GM12878 (cell line): ENCODE data around the gene MAPT. TPM values are rescaled to one million over a fixed set of nuclear protein-coding genes. Genes with fewer than 3 reads are reported as not detected.

Experiments
- ATAC-seq: fragments of 200-7000 bp; cut with Tn5 transposase; 3 replicates; pipeline ENCODE4 v1.9.1; 2020; ENCODE audit warnings: mild to moderate bottlenecking, moderate library complexity
- BruUV-seq: library from RNA; stranded (reverse); fragments of 400-500 nt; replicated peaks from 2 replicates; lab custom pipeline; 2021; lab: Mats Ljungman, UMichigan
- CTCF ChIA-PET: fragments of 300-600 bp; sonication (Branson Sonifier 250); formaldehyde crosslinking; extraction: SDS; loops from one replicate; lab custom pipeline; 2021; ENCODE audit warnings: inconsistent platforms; lab: Yijun Ruan, JAX
- POLR2A ChIA-PET: fragments of 350-600 bp; formaldehyde crosslinking; extraction: SDS; loops from one replicate; lab custom pipeline; 2021; ENCODE audit warnings: inconsistent platforms; lab: Charles Lee
- RAD21 ChIA-PET: fragments of 300-600 bp; sonication (Branson Sonifier 250); formaldehyde crosslinking; loops from one replicate; lab custom pipeline; 2023; ENCODE audit warnings: antibody characterized with exemption; ENCODE audit not compliant: unreplicated experiment; lab: Charles Lee
- SMC1A ChIA-PET: fragments of 300-600 bp; sonication (Branson Sonifier 250); formaldehyde crosslinking; loops from one replicate; lab custom pipeline; 2023; ENCODE audit not compliant: unreplicated experiment, uncharacterized antibody; lab: Charles Lee
- DNase-seq: peaks from one replicate; pipeline ENCODE4 v3.0.0-alpha.2; 2011; ENCODE audit warnings: low read depth, low spot score
- FAIRE-seq: peaks from 3 replicates; lab custom pipeline; 2011; peaks lifted over from hg19 to GRCh38; lab: Jason Lieb, UNC
- H2AFZ ChIP-seq: 2 replicates; pipeline ENCODE4 v1.6.0; 2011; ENCODE audit warnings: low read depth, low read length, control low read depth; ENCODE audit not compliant: control insufficient read depth
- H3K27ac ChIP-seq: 2 replicates; pipeline ENCODE4 v1.5.1; 2011; ENCODE audit warnings: control low read depth; ENCODE audit not compliant: control insufficient read depth, insufficient read depth
- H3K27me3 ChIP-seq, 2 experiments: replicated peaks in 1 of 2; 2 replicates each; pipeline versions ENCODE4 v1.6.0 to v1.6.1; 2011; ENCODE audit warnings: low read length in 1 of 2; ENCODE audit not compliant: control insufficient read depth in 2 of 2, insufficient read depth in 2 of 2
- H3K36me3 ChIP-seq, 2 experiments: 2 replicates each; pipeline ENCODE4 v1.5.1; 2011; ENCODE audit warnings: low read length in 1 of 2; ENCODE audit not compliant: control insufficient read depth in 2 of 2, insufficient read depth in 2 of 2
- H3K4me1 ChIP-seq: 2 replicates; pipeline ENCODE4 v1.6.1; 2011; ENCODE audit warnings: mild to moderate bottlenecking, low read length, moderate library complexity, mixed read lengths; ENCODE audit not compliant: control insufficient read depth, insufficient read depth
- H3K4me2 ChIP-seq: 2 replicates; pipeline ENCODE4 v1.6.0; 2011; ENCODE audit warnings: control low read depth; ENCODE audit not compliant: control insufficient read depth, insufficient read depth
- H3K4me3 ChIP-seq: fragments of 200-600 bp; sonication (generic); 2 replicates; pipeline ENCODE4 v1.5.1; 2016
- H3K79me2 ChIP-seq: 2 replicates; pipeline ENCODE4 v1.6.0; 2011; ENCODE audit warnings: low read length; ENCODE audit not compliant: control insufficient read depth, insufficient read depth
- H3K9ac ChIP-seq: 2 replicates; pipeline ENCODE4 v1.8.0; 2011; ENCODE audit warnings: low read length, control low read depth, mixed read lengths; ENCODE audit not compliant: control insufficient read depth, insufficient read depth
- H3K9me3 ChIP-seq: replicated peaks from 3 replicates; pipeline ENCODE4 v1.5.1; 2011; ENCODE audit warnings: mild to moderate bottlenecking, low read length; ENCODE audit not compliant: control insufficient read depth, insufficient read depth
- H4K20me1 ChIP-seq: 2 replicates; pipeline ENCODE4 v1.6.0; 2011; ENCODE audit not compliant: control insufficient read depth, insufficient read depth
- BACH1 ChIP-seq: fragments of 450-650 bp; IDR thresholded peaks from 2 replicates; pipeline ENCODE4 v1.6.1; 2017; ENCODE audit warnings: mild to moderate bottlenecking, borderline replicate concordance
- CHD1 ChIP-seq: IDR thresholded peaks from 2 replicates; pipeline ENCODE4 v1.6.1; 2012; ENCODE audit warnings: low read depth, low read length, improper control_type of control experiment
- EP300 ChIP-seq, 2 experiments: fragments of 150-350 bp in 1 of 2; IDR thresholded peaks; 2 replicates each; pipeline ENCODE4 v1.6.1; 2011 to 2012; ENCODE audit warnings: low read depth in 2 of 2, low read length in 2 of 2, borderline replicate concordance in 1 of 2, improper control_type of control experiment in 1 of 2, inconsistent platforms in 1 of 2; ENCODE audit not compliant: control insufficient read depth in 1 of 2
- ESRRA ChIP-seq: IDR thresholded peaks from 2 replicates; pipeline ENCODE4 v1.6.1; 2012; ENCODE audit warnings: mild to moderate bottlenecking, low read length, improper control_type of control experiment
- LARP7 ChIP-seq: fragments of 450-650 bp; IDR thresholded peaks from 2 replicates; pipeline ENCODE4 v1.6.1; 2017; ENCODE audit warnings: mild to moderate bottlenecking
- MEF2B ChIP-seq: fragments of 450-650 bp; IDR thresholded peaks from 2 replicates; pipeline ENCODE4 v1.6.1; 2018; ENCODE audit warnings: mild to moderate bottlenecking, moderate library complexity; ENCODE audit not compliant: partially characterized antibody, poor library complexity, severe bottlenecking
- MLLT1 ChIP-seq: fragments of 450-650 bp; IDR thresholded peaks from 2 replicates; pipeline ENCODE4 v1.6.1; 2016; ENCODE audit warnings: mild to moderate bottlenecking
- MYC ChIP-seq: IDR thresholded peaks from 2 replicates; pipeline ENCODE4 v1.6.1; 2011; ENCODE audit warnings: mild to moderate bottlenecking, low read length, moderate library complexity, inconsistent platforms; ENCODE audit not compliant: insufficient read depth, insufficient replicate concordance, insufficient read length, severe bottlenecking
- NR2C2 ChIP-seq: IDR thresholded peaks from 2 replicates; pipeline ENCODE4 v1.6.1; 2011; ENCODE audit warnings: borderline replicate concordance, low read depth; ENCODE audit not compliant: control insufficient read depth, insufficient read length
- PAX8 ChIP-seq: fragments of 450-650 bp; IDR thresholded peaks from 2 replicates; pipeline ENCODE4 v1.6.1; 2017; ENCODE audit warnings: mild to moderate bottlenecking, moderate library complexity
- RBBP5 ChIP-seq: fragments of 200-600 bp; sonication (generic); conservative IDR thresholded peaks from 2 replicates; pipeline ENCODE4 v1.6.1; 2016
- SIN3A ChIP-seq: IDR thresholded peaks from 2 replicates; pipeline ENCODE4 v1.6.1; 2012; ENCODE audit warnings: low read depth, low read length, improper control_type of control experiment
- SP1 ChIP-seq: IDR thresholded peaks from one replicate; pipeline ENCODE4 v1.6.1; 2011; ENCODE audit warnings: low read depth, low read length
- SUPT20H ChIP-seq: IDR thresholded peaks from 2 replicates; pipeline ENCODE4 v1.6.1; 2011; ENCODE audit warnings: low read depth, mild to moderate bottlenecking, low read length, moderate library complexity, borderline replicate concordance; ENCODE audit not compliant: control insufficient read depth
- ZNF24 ChIP-seq: fragments of 450-650 bp; IDR thresholded peaks from 2 replicates; pipeline ENCODE4 v1.6.1; 2017; ENCODE audit warnings: antibody characterized with exemption, mild to moderate bottlenecking
- WGBS: methylation state at CpG from one replicate; pipeline ENCODE4 v1.1.6; 2016; ENCODE audit warnings: low lambda C conversion rate; ENCODE audit not compliant: insufficient replicate concordance, insufficient coverage; ENCODE audit errors: missing lambda C conversion rate; 5-methylcytosine and 5-hydroxymethylcytosine counted together
- in situ Hi-C: fragments of 300-500 bp; cut with MboI; formaldehyde crosslinking; loops from 9 replicates; pipeline ENCODE4 v1.14.3; 2018; ENCODE audit warnings: mixed read lengths
- intact Hi-C: fragments of 100-400 bp; cut with micrococcal nuclease; formaldehyde crosslinking; loops from one replicate; pipeline ENCODE4 v1.14.2; 2022; ENCODE audit not compliant: unreplicated experiment
- polyA plus RNA-seq, 11 experiments: library from polyadenylated mRNA; depleted of rRNA in 4 of 11; unstranded in 6 of 11; stranded (reverse) in 5 of 11; fragments of >200 nt; fragmentation: Nextera tagmentation in 4 of 11; fragmentation: Illumina TruSeq in 1 of 11; extraction: Ambion mirVana in 4 of 11; extraction: Trizol in 1 of 11; gene quantifications; 1 replicate in 1 of 11; 2 replicates in 10 of 11; pipeline versions ENCODE4 v1.2.1 to v1.2.3, GENCODE V29; 2011 to 2016; ENCODE audit warnings: inconsistent platforms in 2 of 11, missing spikeins in 2 of 11, low read depth in 1 of 11
- total RNA-seq, 4 experiments: library from RNA; depleted of rRNA in 3 of 4; stranded (reverse); fragments of >200 nt in 3 of 4; fragmentation: Illumina TruSeq in 1 of 4; extraction: Trizol in 1 of 4; gene quantifications; 2 replicates each; pipeline versions ENCODE4 v1.2.1 to v1.2.3, GENCODE V29; 2013 to 2021
- TF ChIP-seq, protein P1 (sequence below): IDR thresholded peaks from 2 replicates; pipeline ENCODE4 v1.6.1; 2011; ENCODE audit warnings: low read depth, mild to moderate bottlenecking, low read length, moderate library complexity, borderline replicate concordance; ENCODE audit errors: extremely low read depth
- TF ChIP-seq, protein P2 (sequence below): IDR thresholded peaks from 2 replicates; pipeline ENCODE4 v1.6.1; 2011; ENCODE audit warnings: low read depth, low read length, improper control_type of control experiment, borderline replicate concordance
- TF ChIP-seq, protein P3 (sequence below): IDR thresholded peaks from 2 replicates; pipeline ENCODE4 v1.6.1; 2012; ENCODE audit warnings: low read depth, low read length, improper control_type of control experiment

The MAPT gene
- total and polyA plus RNA-seq, 10 of the 15 experiments (the other 5 are each of a cell fraction or from before 2014, with no cell fraction given), result under 0.01 to 0.05 (median 0.03) TPM; not detected in 7

- in situ Hi-C loops (no loop called here), intact Hi-C loops (no loop called here)
- ChIA-PET CTCF (no interaction called here), RAD21 (no interaction called here), SMC1A (no interaction called here), POLR2A (no interaction called here)
- Histone ChIP-seq H3K9ac (no peak overlapping the region), H3K9me3 (no peaks in the 10 kb centered on the region), H4K20me1 (no peaks in the 10 kb centered on the region), H3K4me3 (no peak overlapping the region), H3K27me3 (no peaks in the 10 kb centered on the region), H3K36me3 (no peaks in the 10 kb centered on the region), H3K27ac (no peak overlapping the region), H2AFZ (no peak overlapping the region), H3K4me1 (no peaks in the 10 kb centered on the region), H3K79me2 (no peaks in the 10 kb centered on the region), H3K4me2 (no peak overlapping the region)
- no peak for DNase-seq
- TF ChIP-seq, protein P1, sequence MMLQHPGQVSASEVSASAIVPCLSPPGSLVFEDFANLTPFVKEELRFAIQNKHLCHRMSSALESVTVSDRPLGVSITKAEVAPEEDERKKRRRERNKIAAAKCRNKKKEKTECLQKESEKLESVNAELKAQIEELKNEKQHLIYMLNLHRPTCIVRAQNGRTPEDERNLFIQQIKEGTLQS, result no peak
- no peak for TF ChIP-seq MEF2B
- no peak for TF ChIP-seq EP300 (IDR thresholded peaks at IDR 0.05; ENCODE audit: borderline replicate concordance in 1 of 2, control insufficient read depth in 1 of 2, low read depth in 2 of 2, low read length in 2 of 2)
- TF ChIP-seq MLLT1, result no peak
- TF ChIP-seq ZNF24, result no peak
- TF ChIP-seq, protein P2, sequence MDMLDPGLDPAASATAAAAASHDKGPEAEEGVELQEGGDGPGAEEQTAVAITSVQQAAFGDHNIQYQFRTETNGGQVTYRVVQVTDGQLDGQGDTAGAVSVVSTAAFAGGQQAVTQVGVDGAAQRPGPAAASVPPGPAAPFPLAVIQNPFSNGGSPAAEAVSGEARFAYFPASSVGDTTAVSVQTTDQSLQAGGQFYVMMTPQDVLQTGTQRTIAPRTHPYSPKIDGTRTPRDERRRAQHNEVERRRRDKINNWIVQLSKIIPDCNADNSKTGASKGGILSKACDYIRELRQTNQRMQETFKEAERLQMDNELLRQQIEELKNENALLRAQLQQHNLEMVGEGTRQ, result no peak
- no peak for TF ChIP-seq MYC
- TF ChIP-seq PAX8, result no peak
- no peak for TF ChIP-seq LARP7
- TF ChIP-seq SIN3A, result no peak
- no peak for TF ChIP-seq RBBP5
- TF ChIP-seq ESRRA, result no peak
- TF ChIP-seq SUPT20H, result no peak
- TF ChIP-seq CHD1, result no peak
- TF ChIP-seq, protein P3, sequence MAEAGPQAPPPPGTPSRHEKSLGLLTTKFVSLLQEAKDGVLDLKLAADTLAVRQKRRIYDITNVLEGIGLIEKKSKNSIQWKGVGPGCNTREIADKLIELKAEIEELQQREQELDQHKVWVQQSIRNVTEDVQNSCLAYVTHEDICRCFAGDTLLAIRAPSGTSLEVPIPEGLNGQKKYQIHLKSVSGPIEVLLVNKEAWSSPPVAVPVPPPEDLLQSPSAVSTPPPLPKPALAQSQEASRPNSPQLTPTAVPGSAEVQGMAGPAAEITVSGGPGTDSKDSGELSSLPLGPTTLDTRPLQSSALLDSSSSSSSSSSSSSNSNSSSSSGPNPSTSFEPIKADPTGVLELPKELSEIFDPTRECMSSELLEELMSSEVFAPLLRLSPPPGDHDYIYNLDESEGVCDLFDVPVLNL, result no peak
- no peak for TF ChIP-seq SP1
- no peak for TF ChIP-seq NR2C2
- TF ChIP-seq BACH1, result no peak
- no peak for FAIRE-seq
- 74% methylated on average over 12 of the region's 12 CpGs for WGBS
- no peak for ATAC-seq
- BruUV-seq, result no TSS peak
These were observed 68.0 kb downstream of the MAPT start for GRCh38 chr17:45962221-45962972.
